CD4-positive, alpha-beta T cell treated with Interleukin-1 beta for 1 hour (primary cell): ENCODE measurements around the gene NUDT11.
"Not testable (repeated sequence)": the region's sequence is repeated elsewhere in the genome, so short reads cannot be mapped to it uniquely, and the experiment has no call there.

Experiments used
- DNase-seq, 2 donors: peaks; one replicate each; pipeline ENCODE4 v3.0.0-alpha.2; 2020 to 2022

NUDT11 gene

DNA sequence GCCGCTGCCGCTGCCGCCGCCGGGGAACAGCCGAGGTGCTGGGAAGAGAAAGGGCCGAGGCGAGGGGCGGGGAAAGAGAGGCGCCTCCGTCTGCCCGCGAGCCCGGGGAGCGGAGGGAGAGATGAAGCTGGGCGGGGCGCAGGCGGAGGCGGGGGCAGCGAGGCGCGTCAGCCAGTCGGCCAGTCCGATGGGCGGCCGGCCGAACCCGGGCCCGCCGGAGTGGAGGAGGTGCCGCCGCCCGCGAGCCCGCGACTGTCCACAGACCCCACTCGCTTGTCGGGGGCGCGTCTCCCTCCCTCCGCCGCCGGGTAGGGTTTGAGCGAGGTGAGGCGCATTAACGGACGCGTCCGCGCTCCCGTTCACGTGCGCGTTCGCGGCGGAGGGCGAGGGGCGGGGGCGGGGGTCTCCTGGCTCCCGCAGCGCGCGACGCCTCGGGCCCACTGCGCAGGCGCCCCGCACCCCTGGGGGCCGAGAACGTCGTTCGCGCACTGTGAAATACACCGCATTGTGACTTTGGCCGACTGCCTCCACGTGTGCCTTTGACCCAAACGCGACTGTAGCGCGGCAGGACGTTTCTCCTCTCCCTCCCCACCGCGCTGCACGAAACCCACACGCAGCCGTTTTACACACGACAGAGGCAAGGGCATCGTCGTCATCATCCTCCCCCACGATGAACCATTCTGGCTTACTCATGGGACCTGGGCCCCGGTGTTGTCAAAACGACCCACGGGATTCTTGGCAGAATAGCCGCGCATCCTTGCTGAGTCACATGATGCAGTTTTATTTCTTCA lies at the start of gene NUDT11:
Gene NUDT11 (minus strand): TSS at position 92 of the 791 bp plus-strand sequence. CDS start 148 bp downstream, outside the sequence.
- DNase-seq, result peak; percentile 15

- no peak for DNase-seq
Measured at GRCh38 chrX:51520393-51520792, 24.0 kb upstream of the NUDT11 start.

DNA sequence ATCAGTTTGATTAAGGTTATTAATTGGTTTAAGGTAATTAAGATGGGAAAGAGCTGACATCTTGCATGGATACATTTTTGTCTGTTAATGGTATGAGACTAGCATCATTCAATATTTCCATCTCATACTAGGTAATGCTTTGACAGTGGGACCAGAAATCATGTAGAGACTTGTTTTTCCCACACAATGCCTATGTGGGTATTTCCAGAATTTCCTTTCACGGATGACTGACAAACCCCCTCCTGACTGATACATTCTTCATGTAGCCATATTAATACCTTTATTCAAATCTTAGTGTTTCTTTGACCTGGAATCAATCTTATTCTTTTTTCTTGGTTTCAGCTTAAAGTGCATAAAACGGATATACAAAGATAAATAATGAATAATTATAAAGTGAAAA lies 22.7 kb upstream of the NUDT11 start:
- DNase-seq, result not testable (repeated sequence)

GRCh38 chrX:51507551-51507950 lies 11.2 kb upstream of the NUDT11 start:
- DNase-seq, result no peak

DNA sequence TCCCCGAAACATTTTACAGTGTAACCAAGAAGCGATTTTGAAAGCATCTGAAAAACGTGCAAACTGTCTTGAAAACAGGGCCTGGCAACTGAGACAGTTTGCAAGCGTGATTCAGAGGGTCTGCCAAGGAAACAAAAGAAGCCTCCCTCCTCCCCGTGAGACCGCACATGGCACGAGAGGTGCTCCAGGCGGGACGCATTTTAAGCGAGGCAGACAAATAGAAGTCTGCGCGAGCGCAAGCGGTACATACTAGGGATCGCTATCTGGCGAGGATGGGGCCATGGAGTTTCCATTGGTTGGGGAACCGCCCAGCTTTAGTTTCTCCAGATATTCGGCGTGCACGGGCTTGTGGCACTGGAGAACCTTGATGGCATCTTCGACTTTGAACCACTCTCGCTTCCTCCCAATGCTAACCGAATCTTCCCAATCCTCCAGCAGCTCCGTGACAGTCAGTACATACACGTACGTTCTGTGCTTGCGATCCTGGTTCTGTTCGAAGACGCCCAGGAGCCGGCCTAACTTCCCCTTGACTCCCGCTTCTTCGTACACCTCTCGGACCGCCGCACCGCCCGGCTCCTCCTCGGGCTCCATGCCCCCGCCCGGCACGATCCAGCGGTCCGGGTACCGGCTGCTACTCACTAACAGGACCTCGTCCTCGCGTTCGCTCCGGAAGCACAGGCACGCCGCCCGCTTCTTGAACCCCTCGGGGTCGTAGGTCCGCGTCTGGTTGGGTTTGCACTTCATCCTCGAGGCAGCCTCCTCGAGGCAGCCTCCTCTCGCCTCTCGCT lies 497 bp downstream of the NUDT11 start:
- DNase-seq, result not testable (repeated sequence)

DNA sequence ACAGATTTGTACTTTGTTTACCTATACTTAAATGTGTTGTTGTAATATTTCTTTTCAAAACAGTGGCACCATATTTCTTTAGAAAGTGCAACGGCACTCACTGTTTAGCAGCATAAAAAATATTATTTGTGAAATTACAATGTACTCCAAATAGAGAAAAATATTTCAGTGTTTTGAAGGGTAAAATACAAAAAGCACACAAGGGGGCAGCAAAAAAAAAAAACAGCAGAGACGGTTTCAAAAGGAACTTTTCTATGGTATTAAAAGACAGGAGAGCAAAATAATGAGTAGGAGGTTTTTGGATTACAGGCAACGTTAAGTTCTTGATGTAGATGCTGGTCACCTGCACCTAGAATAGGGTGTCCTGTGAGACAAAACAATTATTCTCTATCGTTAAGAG lies 2.0 kb downstream of the NUDT11 start:
- DNase-seq, result no peak

GRCh38 chrX:51487960-51488267 lies 8.5 kb downstream of the NUDT11 start:
- no peak for DNase-seq

GRCh38 chrX:51484616-51485015 lies 11.8 kb downstream of the NUDT11 start:
- no peak for DNase-seq

- DNase-seq, result not testable (repeated sequence)
Measured at GRCh38 chrX:51482411-51482810, 14.0 kb downstream of the NUDT11 start.

GRCh38 chrX:51476930-51477329 lies 19.5 kb downstream of the NUDT11 start:
- no peak for DNase-seq

DNA sequence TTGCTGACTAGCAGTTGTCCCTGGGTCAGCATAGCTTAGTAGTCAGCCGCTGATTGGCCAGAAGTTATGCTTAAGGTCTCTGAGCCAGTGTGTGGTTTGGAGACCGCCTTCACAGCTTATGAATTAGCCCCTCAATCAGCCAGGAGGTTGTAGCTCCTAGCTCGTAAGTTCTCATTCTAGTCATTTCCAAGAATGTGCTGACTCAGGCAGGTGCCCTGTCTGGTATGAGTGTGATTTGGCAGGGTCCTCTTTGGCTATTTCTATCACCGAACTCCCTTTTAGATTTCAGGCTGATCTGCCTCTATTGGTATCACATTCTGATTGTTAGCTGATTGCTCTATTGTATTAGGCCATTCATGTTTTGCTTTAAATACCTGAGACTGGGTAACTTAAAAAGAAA lies 33.1 kb downstream of the NUDT11 start:
- DNase-seq, result no peak

DNA sequence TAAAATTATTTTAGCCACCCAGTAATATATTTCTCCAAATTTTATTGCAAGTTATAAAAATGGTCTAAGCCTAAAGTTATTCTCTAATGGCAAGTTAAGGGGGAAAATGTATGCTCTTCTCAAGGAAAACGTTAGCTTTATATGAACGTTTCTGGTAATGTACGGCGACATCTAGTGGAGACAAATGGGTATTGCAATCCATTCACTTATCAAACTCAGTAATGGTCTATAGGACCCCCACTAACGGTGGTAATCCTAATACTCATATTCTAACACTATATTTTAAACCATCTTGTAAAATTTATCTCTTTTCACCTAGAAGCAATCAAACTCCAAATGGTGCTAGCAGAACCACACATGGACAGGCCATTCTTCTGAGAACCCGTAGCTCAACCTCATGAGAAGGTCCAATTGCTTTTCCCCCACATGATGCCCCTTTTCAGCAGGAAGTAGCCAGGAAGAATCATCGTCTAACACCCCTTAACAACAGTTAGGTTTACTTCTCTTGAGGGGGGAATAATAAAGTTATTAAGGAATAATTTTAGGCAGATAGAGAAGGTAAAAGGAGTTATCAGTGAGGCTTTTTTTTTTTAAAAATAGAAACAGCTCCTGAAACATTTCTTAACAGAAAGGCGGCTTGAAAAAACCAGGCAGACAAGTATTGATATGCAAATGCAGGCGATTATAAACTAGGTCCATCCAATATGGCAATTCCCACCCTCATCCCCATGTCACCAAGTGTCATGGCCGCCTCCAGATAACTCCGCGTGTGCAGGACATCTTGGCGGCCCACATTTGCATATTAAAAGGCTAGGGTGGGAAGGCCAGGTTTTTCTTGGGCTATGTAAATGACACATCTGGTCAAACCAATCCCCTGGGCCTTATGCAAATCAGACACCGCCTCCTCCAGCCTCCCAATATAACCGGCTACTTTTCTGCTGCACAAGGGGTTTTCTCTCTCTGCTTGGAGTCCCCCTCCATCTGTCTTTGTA lies 35.0 kb downstream of the NUDT11 start:
- DNase-seq, result peak in 1 of 2 donors; percentile 32

- peak in 1 of 2 donors; percentile 16 for DNase-seq
Measured at GRCh38 chrX:51459125-51459524, 37.3 kb downstream of the NUDT11 start.

DNA sequence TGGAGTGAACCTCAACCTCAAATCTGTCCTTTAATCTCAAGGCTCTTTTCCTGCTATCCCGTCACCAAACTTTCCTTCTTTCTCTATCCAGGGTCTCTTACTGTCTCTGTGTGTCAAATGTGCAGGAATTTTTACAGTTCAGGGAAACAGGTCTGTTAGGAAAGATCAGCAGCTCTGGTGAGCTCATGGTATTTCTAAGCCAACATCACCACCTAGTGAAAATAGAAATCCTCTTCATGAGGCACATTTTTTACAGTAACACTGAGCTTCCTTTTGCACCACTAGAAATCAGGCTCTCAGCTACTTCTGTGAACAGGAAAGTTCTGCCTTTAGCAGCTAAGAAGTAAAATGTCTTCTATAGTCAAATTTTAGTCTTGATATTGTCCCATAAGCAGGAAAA lies 39.6 kb downstream of the NUDT11 start:
- no peak for DNase-seq

DNA sequence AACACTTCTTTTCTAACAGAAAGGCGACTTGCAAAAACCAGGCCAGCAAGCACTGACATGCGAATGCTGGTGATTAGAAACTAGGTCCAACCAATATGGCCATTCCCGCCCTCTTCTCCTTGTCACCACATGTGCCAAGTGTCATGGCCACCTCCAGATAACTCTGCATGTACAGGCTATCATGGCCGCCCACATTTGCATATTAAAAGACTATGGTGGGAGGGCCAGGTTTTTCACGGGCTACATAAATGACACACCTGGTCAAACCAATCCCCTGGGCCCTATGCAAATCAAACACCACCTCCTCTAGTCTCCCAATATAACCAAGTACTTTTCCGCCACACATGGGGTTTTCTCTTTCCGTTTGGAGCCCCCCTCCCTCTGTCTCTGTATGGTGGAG lies 40.1 kb downstream of the NUDT11 start:
- no peak for DNase-seq

GRCh38 chrX:51440365-51440764 lies 56.0 kb downstream of the NUDT11 start:
- DNase-seq, result no peak
